Measurements from ENCODE around the gene TAF1C. TPM values are rescaled to one million over a fixed set of nuclear protein-coding genes. Genes with fewer than 3 reads are reported as not detected.

TAF1C gene
- total RNA-seq, 1 donor from 2014 or later = 94.7 TPM

DNA sequence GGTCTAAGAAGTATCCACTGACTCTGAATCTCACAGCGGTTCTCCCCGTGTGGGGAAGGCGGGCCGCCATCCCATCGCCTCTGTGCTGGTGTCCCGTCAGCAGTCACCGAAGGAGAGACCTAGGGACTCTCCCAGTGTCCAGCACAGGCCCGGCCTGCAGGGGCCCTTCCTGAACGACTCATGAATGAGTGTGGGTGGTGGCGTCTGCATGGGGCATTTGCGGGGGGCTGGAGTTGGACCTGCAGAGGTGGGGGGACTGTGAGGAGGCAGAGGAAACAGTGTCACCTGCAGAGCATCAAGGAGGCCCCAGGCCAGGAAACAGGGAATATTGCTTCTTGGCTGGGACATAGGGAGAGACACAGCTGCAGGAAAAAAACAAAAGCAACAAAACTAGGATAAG is 42.6 kb upstream of the TAF1C start:
- Mint-ChIP-seq H3K36me3 (ENCODE audit: insufficient read depth) (no peaks in the 10 kb centered on the region), H3K9me3 (ENCODE audit: low read depth) (no peaks in the 10 kb centered on the region)

DNA sequence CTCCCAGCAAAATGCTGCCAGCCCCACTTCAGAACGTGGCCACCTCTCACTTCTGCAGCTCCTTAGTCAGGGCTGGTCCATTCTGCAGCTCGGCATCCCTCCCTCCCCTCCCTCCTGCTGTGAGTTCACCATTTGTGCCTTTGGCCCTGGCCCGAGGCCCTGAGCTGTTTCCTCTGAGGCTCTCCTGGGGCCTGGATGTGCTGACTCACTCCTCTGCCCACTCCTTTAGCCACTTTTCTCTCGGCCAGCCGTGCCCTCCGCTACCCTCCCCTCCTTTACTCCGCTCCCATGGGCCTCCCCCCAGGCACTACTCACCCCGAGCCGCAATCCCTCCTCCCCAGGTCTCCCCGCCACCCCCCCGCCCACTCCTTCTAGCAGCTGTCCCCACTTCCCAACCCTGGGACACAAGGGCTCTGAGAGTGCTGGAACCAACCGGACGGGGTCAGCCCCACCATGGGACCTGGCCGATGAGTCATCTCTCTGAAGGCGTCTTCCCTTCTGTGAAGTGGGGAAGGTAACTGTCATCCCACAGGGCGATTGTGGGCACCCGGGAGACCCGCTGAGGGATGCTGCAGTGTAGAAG is 41.5 kb upstream of the TAF1C start:
- DNase-seq (ENCODE audit: low spot score, unreplicated experiment) = no peak
- H3K27ac Mint-ChIP-seq = no peak overlapping the region
- no peaks in the 10 kb centered on the region for H3K9me3 Mint-ChIP-seq (ENCODE audit: low read depth)
- H3K27me3 Mint-ChIP-seq = peaks cover 19% of the 10 kb centered on the region
- TF ChIP-seq, protein P1, sequence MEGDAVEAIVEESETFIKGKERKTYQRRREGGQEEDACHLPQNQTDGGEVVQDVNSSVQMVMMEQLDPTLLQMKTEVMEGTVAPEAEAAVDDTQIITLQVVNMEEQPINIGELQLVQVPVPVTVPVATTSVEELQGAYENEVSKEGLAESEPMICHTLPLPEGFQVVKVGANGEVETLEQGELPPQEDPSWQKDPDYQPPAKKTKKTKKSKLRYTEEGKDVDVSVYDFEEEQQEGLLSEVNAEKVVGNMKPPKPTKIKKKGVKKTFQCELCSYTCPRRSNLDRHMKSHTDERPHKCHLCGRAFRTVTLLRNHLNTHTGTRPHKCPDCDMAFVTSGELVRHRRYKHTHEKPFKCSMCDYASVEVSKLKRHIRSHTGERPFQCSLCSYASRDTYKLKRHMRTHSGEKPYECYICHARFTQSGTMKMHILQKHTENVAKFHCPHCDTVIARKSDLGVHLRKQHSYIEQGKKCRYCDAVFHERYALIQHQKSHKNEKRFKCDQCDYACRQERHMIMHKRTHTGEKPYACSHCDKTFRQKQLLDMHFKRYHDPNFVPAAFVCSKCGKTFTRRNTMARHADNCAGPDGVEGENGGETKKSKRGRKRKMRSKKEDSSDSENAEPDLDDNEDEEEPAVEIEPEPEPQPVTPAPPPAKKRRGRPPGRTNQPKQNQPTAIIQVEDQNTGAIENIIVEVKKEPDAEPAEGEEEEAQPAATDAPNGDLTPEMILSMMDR (IDR thresholded peaks at IDR 0.05; ENCODE audit: unreplicated experiment) = no peak
- H3K36me3 Mint-ChIP-seq (ENCODE audit: insufficient read depth) = no peaks in the 10 kb centered on the region
- H3K4me1 Mint-ChIP-seq (ENCODE audit: low read depth) = no peaks in the 10 kb centered on the region
- no peak overlapping the region for H3K4me3 Mint-ChIP-seq (ENCODE audit: low read depth)

More for the DNA sequence above, 42.6 kb upstream of the TAF1C start:
- no peak overlapping the region for H3K27ac Mint-ChIP-seq
- DNase-seq (ENCODE audit: low spot score, unreplicated experiment) = no peak
- H3K4me3 Mint-ChIP-seq (ENCODE audit: low read depth) = no peak overlapping the region
- TF ChIP-seq, protein P1 (IDR thresholded peaks at IDR 0.05; ENCODE audit: unreplicated experiment) = no peak
- no peaks in the 10 kb centered on the region for H3K4me1 Mint-ChIP-seq (ENCODE audit: low read depth)
- peaks cover 22% of the 10 kb centered on the region for H3K27me3 Mint-ChIP-seq

DNA sequence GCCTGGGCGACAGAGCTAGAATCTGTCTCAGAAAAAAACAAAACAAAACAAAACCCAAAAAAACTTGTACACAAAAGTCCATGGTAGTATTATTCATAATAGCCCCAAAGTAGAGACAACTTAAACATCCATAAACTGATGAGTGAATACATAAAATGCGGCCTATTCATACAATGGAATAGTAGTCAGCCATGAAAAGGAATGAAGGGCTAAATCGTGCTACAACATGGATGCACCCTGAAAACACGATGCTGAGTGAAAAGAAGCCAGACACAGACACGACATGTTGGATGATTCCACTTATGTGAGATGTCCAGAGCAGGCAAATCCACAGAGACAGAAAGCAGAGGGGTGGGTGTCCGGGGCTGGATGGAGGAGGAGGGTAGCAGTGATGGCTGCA is 40.7 kb upstream of the TAF1C start:
- no peak for DNase-seq (ENCODE audit: low spot score, unreplicated experiment)
- H3K4me3 Mint-ChIP-seq (ENCODE audit: low read depth) = no peak overlapping the region
- TF ChIP-seq, protein P1 (IDR thresholded peaks at IDR 0.05; ENCODE audit: unreplicated experiment) = no peak
- no peak overlapping the region for H3K27ac Mint-ChIP-seq
- no peaks in the 10 kb centered on the region for H3K9me3 Mint-ChIP-seq (ENCODE audit: low read depth)
- H3K4me1 Mint-ChIP-seq (ENCODE audit: low read depth) = no peaks in the 10 kb centered on the region
- peaks cover 19% of the 10 kb centered on the region for H3K27me3 Mint-ChIP-seq
- H3K36me3 Mint-ChIP-seq (ENCODE audit: insufficient read depth) = no peaks in the 10 kb centered on the region

DNA sequence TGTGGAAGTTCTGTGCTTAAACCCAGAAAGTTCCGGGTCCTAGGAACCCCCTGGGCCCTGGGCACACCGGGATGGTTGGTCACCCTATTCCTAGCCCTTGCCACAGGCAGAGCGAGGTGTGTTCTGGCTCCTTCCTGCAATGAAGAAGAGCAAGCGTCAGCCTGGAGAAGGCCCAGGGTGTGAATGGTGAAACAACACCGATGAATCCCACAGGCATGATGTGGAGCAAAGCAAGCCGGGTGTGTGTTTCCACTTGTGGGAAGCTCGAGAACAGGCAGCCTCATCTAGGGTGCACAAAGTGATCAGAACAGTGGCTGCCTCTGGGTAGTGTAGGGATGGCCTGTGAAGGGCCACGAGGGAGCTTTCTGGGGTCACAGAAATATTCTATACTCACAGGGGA is 39.2 kb upstream of the TAF1C start:
- no peaks in the 10 kb centered on the region for H3K4me1 Mint-ChIP-seq (ENCODE audit: low read depth)
- no peak for DNase-seq (ENCODE audit: low spot score, unreplicated experiment)
- peaks cover 10% of the 10 kb centered on the region for H3K27me3 Mint-ChIP-seq
- TF ChIP-seq, protein P1 (IDR thresholded peaks at IDR 0.05; ENCODE audit: unreplicated experiment) = no peak
- no peaks in the 10 kb centered on the region for H3K9me3 Mint-ChIP-seq (ENCODE audit: low read depth)
- H3K36me3 Mint-ChIP-seq (ENCODE audit: insufficient read depth) = no peaks in the 10 kb centered on the region
- H3K27ac Mint-ChIP-seq = no peak overlapping the region
- H3K4me3 Mint-ChIP-seq (ENCODE audit: low read depth) = no peak overlapping the region

DNA sequence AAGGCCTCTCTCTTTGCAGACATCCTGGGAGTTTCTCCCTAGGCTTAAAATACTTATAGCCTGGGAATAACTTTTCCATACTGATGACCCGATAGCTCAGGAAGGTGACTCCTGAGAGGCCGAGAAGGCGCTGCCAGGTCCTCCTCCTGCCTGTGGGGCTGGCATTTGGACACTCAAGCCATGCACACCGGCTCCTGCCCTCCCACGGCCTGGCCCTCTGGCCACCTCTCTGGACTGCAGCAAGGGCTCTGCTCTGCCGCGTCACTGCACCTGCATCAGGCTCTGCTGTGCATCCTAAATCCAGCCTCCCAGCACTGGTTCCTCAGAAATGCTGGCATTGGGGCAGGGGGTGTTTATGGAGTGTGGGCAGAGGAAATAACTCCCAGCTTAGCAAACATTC is 38.7 kb upstream of the TAF1C start:
- H3K27ac Mint-ChIP-seq = no peak overlapping the region
- H3K27me3 Mint-ChIP-seq = peaks cover 8% of the 10 kb centered on the region
- H3K9me3 Mint-ChIP-seq (ENCODE audit: low read depth) = no peaks in the 10 kb centered on the region
- no peak for DNase-seq (ENCODE audit: low spot score, unreplicated experiment)
- no peak overlapping the region for H3K4me3 Mint-ChIP-seq (ENCODE audit: low read depth)
- no peaks in the 10 kb centered on the region for H3K36me3 Mint-ChIP-seq (ENCODE audit: insufficient read depth)
- TF ChIP-seq, protein P1 (IDR thresholded peaks at IDR 0.05; ENCODE audit: unreplicated experiment) = no peak
- no peaks in the 10 kb centered on the region for H3K4me1 Mint-ChIP-seq (ENCODE audit: low read depth)

Measured in progenitor cell of endocrine pancreas (in vitro differentiated cells).